Epithelial cell of proximal tubule (primary cell): Measurements from ENCODE around the gene HSD11B1L. TPM values are rescaled to one million over a fixed set of nuclear protein-coding genes. Genes with fewer than 3 reads are reported as not detected.
"Not testable (repeated sequence)": the region's sequence is repeated elsewhere in the genome, so short reads cannot be mapped to it uniquely, and the experiment has no call there.

Experiments used
- DNase-seq: peaks from one replicate; pipeline ENCODE4 v3.0.0-alpha.2; 2011; ENCODE audit warnings: low read depth
- H3K4me3 ChIP-seq: 2 replicates; pipeline ENCODE4 v1.5.1; 2011; ENCODE audit warnings: low read depth, mild to moderate bottlenecking, low read length
- total RNA-seq: library from RNA; depleted of rRNA; stranded (reverse); fragments of >200 nt; gene quantifications from 2 replicates; pipeline ENCODE4 v1.2.3, GENCODE V29; 2015
- TF ChIP-seq, protein P1 (sequence below): conservative IDR thresholded peaks from 2 replicates; pipeline ENCODE4 v1.5.1; 2012; ENCODE audit warnings: low read depth, mild to moderate bottlenecking, low read length

Gene HSD11B1L
- total RNA-seq, 1 donor from 2014 or later = 13.5 TPM

DNA sequence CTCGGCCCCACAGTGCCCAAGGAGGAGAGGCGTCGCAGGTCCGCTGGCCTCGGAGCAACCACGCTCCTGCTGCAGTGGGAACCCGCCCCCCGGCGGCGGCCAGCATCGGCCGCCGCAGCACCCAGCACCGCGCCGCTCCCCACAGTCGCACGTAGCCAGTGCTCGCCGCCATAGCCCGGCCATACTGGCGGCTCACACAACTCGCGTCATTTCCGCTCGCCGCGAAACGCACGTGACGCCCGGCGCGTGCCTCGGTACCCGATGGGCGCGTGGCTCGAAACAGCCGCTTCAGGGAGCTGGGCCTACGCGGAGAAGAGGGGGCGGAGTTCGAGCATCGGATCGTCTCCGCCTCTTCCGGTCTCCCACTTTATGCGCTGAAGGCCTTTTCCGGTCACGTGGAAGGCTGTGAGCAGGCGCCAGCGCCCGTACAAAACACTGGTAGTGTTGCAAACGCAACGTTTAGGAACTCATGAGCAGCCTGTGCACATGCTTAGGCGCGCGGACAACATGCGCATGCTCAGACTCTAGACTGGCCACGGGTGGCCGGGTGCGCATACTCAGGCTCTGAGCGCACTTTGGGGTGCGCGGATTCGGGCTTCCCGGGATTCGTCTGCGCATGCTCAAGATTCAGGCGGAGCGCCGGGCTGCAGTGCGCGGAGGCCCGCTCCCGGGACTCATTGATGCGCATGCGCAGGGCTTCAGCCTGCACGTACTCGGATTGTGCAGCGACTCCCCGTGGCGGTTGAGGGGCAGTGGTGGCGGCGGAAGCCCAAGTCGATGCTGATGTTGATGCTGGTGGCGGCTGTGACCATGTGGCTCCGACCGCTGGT, 39.3 kb downstream of the HSD11B1L start, which contains the start of the genes CATSPERD and LONP1:
Gene CATSPERD (plus strand): TSS at position 677 of the 830 bp plus-strand sequence. CDS start 101 bp downstream, at position 778.
Gene LONP1 (minus strand): TSS at position 186 of the 830 bp plus-strand sequence. CDS start 14 bp downstream, at position 172.
- DNase-seq = peak; percentile 83
- peak within 1 kb of the TSS; percentile 93 for H3K4me3 ChIP-seq
- TF ChIP-seq, protein P1, sequence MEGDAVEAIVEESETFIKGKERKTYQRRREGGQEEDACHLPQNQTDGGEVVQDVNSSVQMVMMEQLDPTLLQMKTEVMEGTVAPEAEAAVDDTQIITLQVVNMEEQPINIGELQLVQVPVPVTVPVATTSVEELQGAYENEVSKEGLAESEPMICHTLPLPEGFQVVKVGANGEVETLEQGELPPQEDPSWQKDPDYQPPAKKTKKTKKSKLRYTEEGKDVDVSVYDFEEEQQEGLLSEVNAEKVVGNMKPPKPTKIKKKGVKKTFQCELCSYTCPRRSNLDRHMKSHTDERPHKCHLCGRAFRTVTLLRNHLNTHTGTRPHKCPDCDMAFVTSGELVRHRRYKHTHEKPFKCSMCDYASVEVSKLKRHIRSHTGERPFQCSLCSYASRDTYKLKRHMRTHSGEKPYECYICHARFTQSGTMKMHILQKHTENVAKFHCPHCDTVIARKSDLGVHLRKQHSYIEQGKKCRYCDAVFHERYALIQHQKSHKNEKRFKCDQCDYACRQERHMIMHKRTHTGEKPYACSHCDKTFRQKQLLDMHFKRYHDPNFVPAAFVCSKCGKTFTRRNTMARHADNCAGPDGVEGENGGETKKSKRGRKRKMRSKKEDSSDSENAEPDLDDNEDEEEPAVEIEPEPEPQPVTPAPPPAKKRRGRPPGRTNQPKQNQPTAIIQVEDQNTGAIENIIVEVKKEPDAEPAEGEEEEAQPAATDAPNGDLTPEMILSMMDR = peak; percentile 84

- H3K4me3 ChIP-seq = no peak overlapping the region
- TF ChIP-seq, protein P1 = no peak
- DNase-seq = no peak
These were observed 46.7 kb downstream of the HSD11B1L start for GRCh38 chr19:5727453-5728050.

GRCh38 chr19:5733172-5733571, 52.3 kb downstream of the HSD11B1L start:
- H3K4me3 ChIP-seq = not testable (repeated sequence)

More at GRCh38 chr19:5733172-5733571, 52.3 kb downstream of the HSD11B1L start:
- not testable (repeated sequence) for DNase-seq

Other genes with a start within 250 kb of the HSD11B1L start
- gene ZNRF4, start 225.6 kb upstream of the HSD11B1L start, total RNA-seq = not detected in 2 replicates
- gene TINCR, start 113.1 kb upstream of the HSD11B1L start, total RNA-seq = 0.36 TPM in 1 of 2 replicates, not detected in the other
- 17.6 and 20.5 TPM in 2 replicates for gene SAFB2, start 58.3 kb upstream of the HSD11B1L start, total RNA-seq
- gene SAFB, start 57.9 kb upstream of the HSD11B1L start, total RNA-seq = 58.6 and 65.6 TPM in 2 replicates
- 61.2 and 67.6 TPM in 2 replicates for gene MICOS13, start 511 bp upstream of the HSD11B1L start, total RNA-seq
- 808 and 1,224 TPM in 2 replicates for gene RPL36, start 9.3 kb downstream of the HSD11B1L start, total RNA-seq
- gene LONP1, start 39.1 kb downstream of the HSD11B1L start, total RNA-seq = 115 and 134 TPM in 2 replicates
- gene CATSPERD, start 39.6 kb downstream of the HSD11B1L start, total RNA-seq = 0.65 TPM in 1 of 2 replicates, not detected in the other
- 1.5 TPM in 1 of 2 replicates, not detected in the other for gene PRR22, start 103.7 kb downstream of the HSD11B1L start, total RNA-seq
- gene DUS3L, start 110.1 kb downstream of the HSD11B1L start, total RNA-seq = 35.1 and 56.8 TPM in 2 replicates
- 0.69 and 0.94 TPM in 2 replicates for gene NRTN, start 124.0 kb downstream of the HSD11B1L start, total RNA-seq
- gene FUT6, start 158.7 kb downstream of the HSD11B1L start, total RNA-seq = not detected in 2 replicates
- 1.4 and 5.4 TPM in 2 replicates for gene FUT3, start 170.4 kb downstream of the HSD11B1L start, total RNA-seq
- gene FUT5, start 189.5 kb downstream of the HSD11B1L start, total RNA-seq = not detected in 2 replicates
- gene NDUFA11, start 222.8 kb downstream of the HSD11B1L start, total RNA-seq = 246 and 384 TPM in 2 replicates
- gene VMAC, start 223.8 kb downstream of the HSD11B1L start, total RNA-seq = 0.87 and 2.2 TPM in 2 replicates
- gene CAPS, start 233.2 kb downstream of the HSD11B1L start, total RNA-seq = 4.2 and 10.5 TPM in 2 replicates